ENCODE results near the gene C16orf96.

Gene C16orf96

DNA sequence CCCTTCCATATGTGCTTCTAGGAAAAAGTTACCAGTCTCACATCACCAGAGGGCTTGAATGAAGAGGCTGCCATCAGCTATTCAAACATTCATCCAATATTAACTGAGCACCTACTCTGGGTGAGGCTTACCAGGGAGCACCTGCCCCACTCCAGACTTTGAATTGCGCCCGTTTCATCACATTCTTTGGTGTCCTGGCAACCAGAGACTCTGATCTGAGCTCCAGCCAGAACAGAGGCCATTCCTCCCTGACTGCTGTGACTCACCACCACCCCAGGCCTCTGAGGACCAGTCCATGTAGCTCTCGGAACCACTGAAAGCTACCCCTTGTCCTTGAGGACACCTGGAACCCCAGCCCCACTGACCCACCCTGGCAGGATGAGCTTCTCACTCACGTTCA, at the start of gene C16orf96:
C16orf96 (plus strand) TSS at position 229 of the 400 bp plus-strand sequence; CDS start at position 379, 150 bp downstream.
- no peak for DNase-seq (ENCODE audit: low read depth)

- peak; percentile 32 for DNase-seq (ENCODE audit: low read depth)
Measured at GRCh38 chr16:4506450-4506849, 49.7 kb upstream of the C16orf96 start.

DNA sequence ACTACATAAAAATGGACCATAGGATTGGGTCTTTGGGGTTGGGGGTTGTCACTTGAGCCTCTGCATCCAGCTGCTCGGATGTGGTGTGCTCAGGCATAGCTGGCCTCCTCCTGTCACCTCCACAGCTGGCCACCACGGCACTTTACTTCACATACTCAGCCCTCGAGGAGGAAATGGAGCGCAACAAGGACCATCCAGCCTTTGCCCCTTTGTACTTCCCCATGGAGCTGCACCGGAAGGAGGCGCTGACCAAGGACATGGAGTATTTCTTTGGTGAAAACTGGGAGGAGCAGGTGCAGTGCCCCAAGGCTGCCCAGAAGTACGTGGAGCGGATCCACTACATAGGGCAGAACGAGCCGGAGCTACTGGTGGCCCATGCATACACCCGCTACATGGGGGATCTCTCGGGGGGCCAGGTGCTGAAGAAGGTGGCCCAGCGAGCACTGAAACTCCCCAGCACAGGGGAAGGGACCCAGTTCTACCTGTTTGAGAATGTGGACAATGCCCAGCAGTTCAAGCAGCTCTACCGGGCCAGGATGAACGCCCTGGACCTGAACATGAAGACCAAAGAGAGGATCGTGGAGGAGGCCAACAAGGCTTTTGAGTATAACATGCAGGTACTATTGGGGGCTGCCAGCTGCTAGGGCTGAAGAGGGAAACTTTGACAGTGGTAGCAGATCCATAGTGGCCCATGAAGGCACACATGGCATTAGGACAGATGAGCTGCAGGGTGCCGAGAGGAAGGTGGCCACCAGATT, 48.4 kb upstream of the C16orf96 start:
- no peak for DNase-seq (ENCODE audit: low read depth)

GRCh38 chr16:4508806-4509205, 47.3 kb upstream of the C16orf96 start:
- DNase-seq (ENCODE audit: low read depth): no peak

DNA sequence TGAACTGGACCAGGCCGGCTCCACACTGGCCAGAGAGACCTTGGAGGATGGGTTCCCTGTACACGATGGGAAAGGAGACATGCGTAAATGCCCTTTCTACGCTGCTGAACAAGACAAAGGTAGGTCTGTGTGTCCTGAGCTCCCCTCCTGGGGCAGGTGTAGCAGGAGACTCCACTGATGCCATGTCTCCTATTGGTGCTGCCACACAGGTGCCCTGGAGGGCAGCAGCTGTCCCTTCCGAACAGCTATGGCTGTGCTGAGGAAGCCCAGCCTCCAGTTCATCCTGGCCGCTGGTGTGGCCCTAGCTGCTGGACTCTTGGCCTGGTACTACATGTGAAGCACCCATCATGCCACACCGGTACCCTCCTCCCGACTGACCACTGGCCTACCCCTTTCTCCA, 46.7 kb upstream of the C16orf96 start:
- no peak for DNase-seq (ENCODE audit: low read depth)

DNA sequence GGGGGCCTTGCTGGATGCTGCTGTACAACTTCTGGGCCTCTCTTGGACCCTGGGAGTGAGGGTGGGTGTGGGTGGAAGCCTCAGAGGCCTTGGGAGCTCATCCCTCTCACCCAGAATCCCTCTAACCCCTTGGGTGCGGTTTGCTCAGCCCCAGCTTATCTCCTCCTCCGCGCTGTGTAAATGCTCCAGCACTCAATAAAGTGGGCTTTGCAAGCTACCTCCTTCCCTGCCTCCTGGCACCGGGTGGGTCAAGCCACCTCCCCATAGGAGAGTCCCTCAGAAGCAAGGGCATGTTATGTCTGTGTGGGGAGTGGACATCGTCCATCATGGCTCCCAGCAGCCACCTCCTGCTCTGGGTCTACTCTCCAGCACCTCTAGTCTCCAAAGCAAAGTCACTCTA, 46.0 kb upstream of the C16orf96 start:
- DNase-seq (ENCODE audit: low read depth): no peak

DNA sequence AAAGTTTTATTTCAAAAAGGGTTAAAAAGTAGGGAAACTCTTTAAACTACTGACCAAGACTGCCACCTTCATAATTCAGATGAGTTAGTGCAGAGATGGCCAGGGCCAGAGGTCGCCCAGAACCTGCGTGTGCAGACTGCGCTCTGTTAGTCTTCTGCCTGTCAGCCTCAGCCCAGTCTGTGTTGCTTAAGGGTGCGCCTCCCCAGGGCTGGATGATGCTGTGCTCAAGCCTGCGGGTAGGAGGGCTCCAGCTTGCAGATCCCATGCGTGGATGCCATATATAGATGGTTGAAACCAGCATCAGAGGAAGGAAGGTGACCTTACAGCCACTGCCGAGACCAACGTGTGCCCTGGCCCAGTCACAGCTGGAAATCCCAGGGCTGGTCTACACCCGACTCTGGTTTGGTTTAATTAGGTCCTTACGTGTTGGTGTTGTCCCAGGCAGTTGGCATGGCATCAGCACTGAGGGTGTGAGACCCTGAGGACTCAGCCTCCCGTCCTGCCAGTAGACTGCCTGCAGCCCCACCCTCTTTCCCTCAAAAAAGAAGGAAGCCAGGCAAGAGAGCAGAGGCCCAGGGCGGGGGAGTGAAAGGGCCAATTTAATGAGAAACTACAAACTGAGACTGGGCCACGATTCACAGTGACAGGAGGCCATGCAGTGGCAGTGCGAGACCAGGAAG, 45.3 kb upstream of the C16orf96 start:
- DNase-seq (ENCODE audit: low read depth): no peak

GRCh38 chr16:4511441-4512082, 44.6 kb upstream of the C16orf96 start:
- no peak for DNase-seq (ENCODE audit: low read depth)

- no peak for DNase-seq (ENCODE audit: low read depth)
Measured at GRCh38 chr16:4512473-4512872, 43.7 kb upstream of the C16orf96 start.

DNA sequence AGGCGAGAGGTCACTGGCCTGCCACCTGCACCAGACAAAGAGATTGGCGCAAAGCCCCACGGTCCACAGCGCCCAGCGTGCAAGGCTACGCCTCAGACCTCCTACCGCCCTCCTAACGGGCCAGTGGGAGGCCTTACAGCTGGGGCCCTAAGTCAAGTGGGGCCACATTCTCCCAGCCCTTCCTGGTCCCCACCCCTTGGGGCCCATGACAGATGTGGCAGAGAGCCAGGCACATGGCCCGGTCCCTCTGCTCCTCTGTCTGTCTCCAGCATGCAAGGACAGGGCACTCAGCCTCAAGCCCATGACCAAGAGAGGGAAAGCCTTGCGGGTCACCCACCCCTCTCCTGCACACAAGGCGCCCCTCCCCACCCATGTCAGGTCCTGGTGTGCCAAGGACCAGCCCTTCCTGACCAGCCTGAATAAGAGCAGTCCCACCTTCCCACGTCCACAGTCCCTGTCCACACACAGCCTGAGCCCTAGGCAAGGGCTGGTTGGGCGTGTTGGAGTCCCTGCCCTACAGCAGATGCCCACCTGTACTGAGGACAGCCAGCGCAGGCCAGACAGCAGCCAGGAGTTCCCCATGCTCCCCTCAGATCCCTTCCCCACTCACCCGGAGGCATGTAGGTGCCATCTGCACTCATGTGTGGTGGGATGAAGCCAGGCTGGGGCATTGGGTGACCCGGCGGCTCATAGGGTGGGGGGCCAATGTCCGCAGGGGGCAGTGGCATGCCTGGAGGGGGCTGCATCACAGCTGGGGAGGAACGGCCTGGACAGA, 42.9 kb upstream of the C16orf96 start:
- no peak for DNase-seq (ENCODE audit: low read depth)

DNA sequence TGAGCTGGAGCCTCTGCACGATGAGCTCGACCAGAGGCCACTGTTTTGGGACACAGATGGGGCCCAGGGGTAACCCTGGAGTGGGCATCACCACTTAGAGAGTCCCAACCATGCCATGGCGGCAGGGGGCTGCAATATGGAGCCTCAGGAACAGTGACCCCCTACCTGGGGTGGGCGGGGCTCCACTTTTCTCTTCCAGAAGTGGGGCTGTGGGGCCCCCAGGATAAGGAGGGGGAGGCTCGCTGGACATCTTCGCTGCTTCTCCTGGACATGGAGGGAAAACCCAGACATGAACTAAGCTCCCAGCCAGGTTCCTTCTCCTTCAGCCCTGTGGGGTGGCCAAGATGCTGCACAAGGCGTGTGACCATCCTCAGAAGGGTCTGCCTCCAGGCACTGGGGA, 42.3 kb upstream of the C16orf96 start:
- DNase-seq (ENCODE audit: low read depth): no peak

DNA sequence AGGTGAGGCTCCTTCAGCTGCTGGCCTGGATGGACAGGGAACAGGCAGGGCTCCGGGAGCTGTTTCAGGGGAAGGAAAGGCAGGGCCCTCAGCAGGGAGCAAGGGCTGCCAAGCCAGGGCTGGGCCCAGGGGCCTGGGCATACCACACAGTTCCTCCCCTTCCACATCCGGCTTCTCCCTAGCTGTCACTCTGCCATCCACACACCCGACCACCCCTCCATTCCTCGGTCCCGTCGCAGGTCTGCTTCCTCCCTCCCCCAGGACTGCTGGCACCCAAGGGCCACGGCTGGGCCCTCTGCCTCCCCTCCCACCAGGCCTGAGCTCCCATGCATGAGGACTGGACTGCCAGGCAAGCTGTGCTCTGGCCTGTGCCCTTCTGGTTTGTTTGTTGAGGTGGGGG, 41.5 kb upstream of the C16orf96 start:
- no peak for DNase-seq (ENCODE audit: low read depth)

- DNase-seq (ENCODE audit: low read depth): no peak
Measured at GRCh38 chr16:4515611-4516233, 40.4 kb upstream of the C16orf96 start.

DNA sequence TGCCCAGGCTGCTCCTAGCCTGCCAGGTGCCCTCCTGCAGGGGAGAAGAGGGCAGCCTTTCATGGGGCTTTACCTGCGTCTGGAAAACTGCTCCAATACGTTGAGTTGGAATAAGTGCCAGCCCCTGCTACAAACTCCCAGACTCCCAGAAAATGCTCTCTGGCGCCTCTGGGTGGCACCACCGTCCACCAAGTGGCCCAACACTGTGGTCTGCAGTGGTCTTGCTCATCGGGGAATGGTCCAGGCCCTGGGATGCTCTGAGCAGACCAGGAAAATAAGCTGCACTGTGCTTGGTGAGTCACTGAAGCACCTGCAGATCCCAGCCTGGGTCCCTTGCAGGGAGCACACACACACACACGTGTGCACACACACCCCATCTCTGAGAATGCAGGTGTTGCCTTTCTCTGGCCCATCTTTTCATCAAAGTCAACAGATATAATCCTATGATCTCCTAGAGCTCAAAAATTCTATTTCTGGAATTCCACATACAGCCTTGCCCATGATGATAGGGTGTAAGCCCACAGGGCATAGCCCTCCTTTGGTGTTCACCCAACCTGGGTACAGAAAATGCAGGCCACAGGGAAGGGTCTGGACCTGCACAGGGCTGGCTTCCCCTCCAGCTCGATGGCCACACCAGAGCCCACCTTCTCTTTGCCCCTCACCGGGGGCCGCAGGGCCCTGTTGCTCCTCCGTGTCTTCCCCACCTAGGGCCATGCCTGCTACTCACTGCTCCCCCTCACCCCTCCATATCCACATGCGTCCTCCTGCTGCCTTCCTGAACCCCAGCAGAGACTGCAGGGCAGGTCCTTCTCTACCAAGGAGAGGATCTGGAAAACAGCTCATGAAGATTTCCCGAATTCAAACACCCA, 38.1 kb upstream of the C16orf96 start:
- DNase-seq (ENCODE audit: low read depth): no peak

GRCh38 chr16:4519274-4520058, 36.7 kb upstream of the C16orf96 start:
- no peak for DNase-seq (ENCODE audit: low read depth)

GRCh38 chr16:4520913-4521312, 35.2 kb upstream of the C16orf96 start:
- DNase-seq (ENCODE audit: low read depth): no peak

DNA sequence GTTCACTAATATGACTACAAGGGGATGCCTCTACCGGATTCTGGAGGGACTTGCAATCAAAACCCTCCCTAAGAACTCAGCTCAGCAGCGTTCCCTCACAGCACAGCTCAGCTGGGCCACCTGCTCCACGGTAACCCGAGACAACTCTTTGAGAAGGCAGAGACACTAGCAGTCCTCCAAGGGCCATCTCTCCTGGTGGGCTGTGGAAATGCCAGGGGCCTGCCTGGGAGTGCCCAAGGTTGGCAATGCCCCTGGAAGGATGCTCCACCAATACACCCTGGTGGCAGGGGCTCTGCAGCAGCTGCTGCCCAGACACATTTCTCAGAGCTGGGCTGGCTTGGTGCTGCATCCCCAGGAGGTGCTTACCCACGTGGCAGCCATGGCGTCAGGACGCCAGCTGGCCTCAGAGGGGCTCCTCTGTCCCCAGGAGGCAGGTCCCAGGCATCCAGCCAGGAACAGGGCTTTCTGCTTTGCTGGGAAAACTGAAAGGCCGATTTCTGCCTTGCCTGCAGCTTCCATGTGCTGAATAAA, 34.0 kb upstream of the C16orf96 start:
- DNase-seq (ENCODE audit: low read depth): no peak

DNA sequence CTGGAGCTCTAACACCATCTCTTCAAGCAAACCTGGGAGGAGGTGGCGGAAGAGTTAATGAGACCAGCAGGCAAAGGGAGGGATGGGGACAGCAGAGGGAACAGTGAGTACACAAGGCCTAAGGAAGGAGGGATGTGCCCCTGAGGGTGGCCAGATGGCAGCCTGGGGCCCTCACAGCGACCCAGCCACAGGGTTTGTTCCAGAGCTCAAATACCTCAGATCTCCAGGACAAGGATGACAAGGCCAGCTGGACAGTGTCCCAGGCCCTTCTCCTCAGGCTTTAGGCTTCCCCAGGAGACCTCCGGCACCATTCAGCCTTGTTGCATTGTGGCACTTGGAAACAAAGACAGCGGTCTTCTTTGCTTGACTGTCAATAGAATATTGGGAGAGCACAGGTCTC, 32.5 kb upstream of the C16orf96 start:
- DNase-seq (ENCODE audit: low read depth): no peak

GRCh38 chr16:4524571-4524970, 31.6 kb upstream of the C16orf96 start:
- DNase-seq (ENCODE audit: low read depth): no peak

DNA sequence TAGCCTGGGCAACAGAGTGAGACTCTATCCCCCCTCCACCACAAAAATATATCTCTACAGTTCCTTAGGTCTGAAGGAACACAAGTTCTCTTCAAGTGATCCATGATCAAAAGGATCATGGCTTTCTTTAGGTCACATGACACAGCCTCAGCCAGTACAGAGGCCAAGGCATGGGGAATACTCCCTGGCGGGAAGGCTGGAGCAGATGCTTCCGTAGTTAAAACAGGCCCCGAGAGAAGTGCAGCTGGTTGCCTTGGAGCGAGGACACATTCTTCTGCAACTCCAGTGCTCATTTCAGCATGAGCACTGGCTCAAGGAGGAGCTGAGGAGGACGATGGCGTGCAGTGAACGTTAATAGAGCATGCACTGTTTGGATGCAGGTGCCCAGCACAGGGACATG, 31.1 kb upstream of the C16orf96 start:
- no peak for DNase-seq (ENCODE audit: low read depth)
